GM12878 (cell line): ENCODE data around the gene CWC22. TPM values are rescaled to one million over a fixed set of nuclear protein-coding genes. Genes with fewer than 3 reads are reported as not detected.

Experiments used
- ATAC-seq: fragments of 200-7000 bp; cut with Tn5 transposase; 3 replicates; pipeline ENCODE4 v1.9.1; 2020; ENCODE audit warnings: mild to moderate bottlenecking, moderate library complexity
- BruUV-seq: library from RNA; stranded (reverse); fragments of 400-500 nt; replicated peaks from 2 replicates; lab custom pipeline; 2021; lab: Mats Ljungman, UMichigan
- CTCF ChIA-PET: fragments of 300-600 bp; sonication (Branson Sonifier 250); formaldehyde crosslinking; extraction: SDS; loops from one replicate; lab custom pipeline; 2021; ENCODE audit warnings: inconsistent platforms; lab: Yijun Ruan, JAX
- POLR2A ChIA-PET: fragments of 350-600 bp; formaldehyde crosslinking; extraction: SDS; loops from one replicate; lab custom pipeline; 2021; ENCODE audit warnings: inconsistent platforms; lab: Charles Lee
- RAD21 ChIA-PET: fragments of 300-600 bp; sonication (Branson Sonifier 250); formaldehyde crosslinking; loops from one replicate; lab custom pipeline; 2023; ENCODE audit warnings: antibody characterized with exemption; ENCODE audit not compliant: unreplicated experiment; lab: Charles Lee
- SMC1A ChIA-PET: fragments of 300-600 bp; sonication (Branson Sonifier 250); formaldehyde crosslinking; loops from one replicate; lab custom pipeline; 2023; ENCODE audit not compliant: unreplicated experiment, uncharacterized antibody; lab: Charles Lee
- DNase-seq: peaks from one replicate; pipeline ENCODE4 v3.0.0-alpha.2; 2011; ENCODE audit warnings: low read depth, low spot score
- FAIRE-seq: peaks from 3 replicates; lab custom pipeline; 2011; peaks lifted over from hg19 to GRCh38; lab: Jason Lieb, UNC
- H2AFZ ChIP-seq: 2 replicates; pipeline ENCODE4 v1.6.0; 2011; ENCODE audit warnings: low read depth, low read length, control low read depth; ENCODE audit not compliant: control insufficient read depth
- H3K27ac ChIP-seq: 2 replicates; pipeline ENCODE4 v1.5.1; 2011; ENCODE audit warnings: control low read depth; ENCODE audit not compliant: control insufficient read depth, insufficient read depth
- H3K27me3 ChIP-seq, 2 experiments: replicated peaks in 1 of 2; 2 replicates each; pipeline versions ENCODE4 v1.6.0 to v1.6.1; 2011; ENCODE audit warnings: low read length in 1 of 2; ENCODE audit not compliant: control insufficient read depth in 2 of 2, insufficient read depth in 2 of 2
- H3K36me3 ChIP-seq, 2 experiments: 2 replicates each; pipeline ENCODE4 v1.5.1; 2011; ENCODE audit warnings: low read length in 1 of 2; ENCODE audit not compliant: control insufficient read depth in 2 of 2, insufficient read depth in 2 of 2
- H3K4me1 ChIP-seq: 2 replicates; pipeline ENCODE4 v1.6.1; 2011; ENCODE audit warnings: mild to moderate bottlenecking, low read length, moderate library complexity, mixed read lengths; ENCODE audit not compliant: control insufficient read depth, insufficient read depth
- H3K4me2 ChIP-seq: 2 replicates; pipeline ENCODE4 v1.6.0; 2011; ENCODE audit warnings: control low read depth; ENCODE audit not compliant: control insufficient read depth, insufficient read depth
- H3K4me3 ChIP-seq: fragments of 200-600 bp; sonication (generic); 2 replicates; pipeline ENCODE4 v1.5.1; 2016
- H3K79me2 ChIP-seq: 2 replicates; pipeline ENCODE4 v1.6.0; 2011; ENCODE audit warnings: low read length; ENCODE audit not compliant: control insufficient read depth, insufficient read depth
- H3K9ac ChIP-seq: 2 replicates; pipeline ENCODE4 v1.8.0; 2011; ENCODE audit warnings: low read length, control low read depth, mixed read lengths; ENCODE audit not compliant: control insufficient read depth, insufficient read depth
- H3K9me3 ChIP-seq: replicated peaks from 3 replicates; pipeline ENCODE4 v1.5.1; 2011; ENCODE audit warnings: mild to moderate bottlenecking, low read length; ENCODE audit not compliant: control insufficient read depth, insufficient read depth
- H4K20me1 ChIP-seq: 2 replicates; pipeline ENCODE4 v1.6.0; 2011; ENCODE audit not compliant: control insufficient read depth, insufficient read depth
- CEBPB ChIP-seq, 2 experiments: fragments of 150-350 bp in 1 of 2; IDR thresholded peaks; 2 replicates each; pipeline ENCODE4 v1.6.1; 2012 to 2014; ENCODE audit warnings: low read depth in 2 of 2, low read length in 2 of 2, borderline replicate concordance in 1 of 2, inconsistent platforms in 1 of 2
- CHD2 ChIP-seq: IDR thresholded peaks from 2 replicates; pipeline ENCODE4 v1.6.1; 2011; ENCODE audit warnings: low read depth, low read length, improper control_type of control experiment, borderline replicate concordance
- E2F8 ChIP-seq: fragments of 450-650 bp; IDR thresholded peaks from 2 replicates; pipeline ENCODE4 v1.6.1; 2018; ENCODE audit warnings: mild to moderate bottlenecking, low read depth, moderate library complexity; ENCODE audit not compliant: partially characterized antibody
- MAX ChIP-seq: IDR thresholded peaks from 2 replicates; pipeline ENCODE4 v1.6.1; 2012; ENCODE audit warnings: low read depth, low read length, improper control_type of control experiment
- MEF2B ChIP-seq: fragments of 450-650 bp; IDR thresholded peaks from 2 replicates; pipeline ENCODE4 v1.6.1; 2018; ENCODE audit warnings: mild to moderate bottlenecking, moderate library complexity; ENCODE audit not compliant: partially characterized antibody, poor library complexity, severe bottlenecking
- MTA2 ChIP-seq: fragments of 450-650 bp; IDR thresholded peaks from 2 replicates; pipeline ENCODE4 v1.6.1; 2016; ENCODE audit warnings: low read depth, mild to moderate bottlenecking, moderate library complexity
- POLR2AphosphoS2 ChIP-seq: IDR thresholded peaks from 2 replicates; pipeline ENCODE4 v1.6.1; 2011; ENCODE audit warnings: low read depth, mild to moderate bottlenecking, low read length, improper control_type of control experiment, moderate library complexity
- POU2F2 ChIP-seq: IDR thresholded peaks from 3 replicates; pipeline ENCODE4 v1.6.1; 2011; ENCODE audit warnings: low read depth, mild to moderate bottlenecking, low read length, borderline replicate concordance
- PRDM15 ChIP-seq: fragments of 450-650 bp; formaldehyde crosslinking; IDR thresholded peaks from 2 replicates; pipeline ENCODE4 v1.4.0; 2020; ENCODE audit warnings: mild to moderate bottlenecking, moderate library complexity
- WGBS: methylation state at CpG from one replicate; pipeline ENCODE4 v1.1.6; 2016; ENCODE audit warnings: low lambda C conversion rate; ENCODE audit not compliant: insufficient replicate concordance, insufficient coverage; ENCODE audit errors: missing lambda C conversion rate; 5-methylcytosine and 5-hydroxymethylcytosine counted together
- in situ Hi-C: fragments of 300-500 bp; cut with MboI; formaldehyde crosslinking; loops from 9 replicates; pipeline ENCODE4 v1.14.3; 2018; ENCODE audit warnings: mixed read lengths
- intact Hi-C: fragments of 100-400 bp; cut with micrococcal nuclease; formaldehyde crosslinking; loops from one replicate; pipeline ENCODE4 v1.14.2; 2022; ENCODE audit not compliant: unreplicated experiment
- polyA plus RNA-seq, 11 experiments: library from polyadenylated mRNA; depleted of rRNA in 4 of 11; unstranded in 6 of 11; stranded (reverse) in 5 of 11; fragments of >200 nt; fragmentation: Nextera tagmentation in 4 of 11; fragmentation: Illumina TruSeq in 1 of 11; extraction: Ambion mirVana in 4 of 11; extraction: Trizol in 1 of 11; gene quantifications; 1 replicate in 1 of 11; 2 replicates in 10 of 11; pipeline versions ENCODE4 v1.2.1 to v1.2.3, GENCODE V29; 2011 to 2016; ENCODE audit warnings: inconsistent platforms in 2 of 11, missing spikeins in 2 of 11, low read depth in 1 of 11
- total RNA-seq, 4 experiments: library from RNA; depleted of rRNA in 3 of 4; stranded (reverse); fragments of >200 nt in 3 of 4; fragmentation: Illumina TruSeq in 1 of 4; extraction: Trizol in 1 of 4; gene quantifications; 2 replicates each; pipeline versions ENCODE4 v1.2.1 to v1.2.3, GENCODE V29; 2013 to 2021

The CWC22 gene
- total and polyA plus RNA-seq, 10 of the 15 experiments (the other 5 are each of a cell fraction or from before 2014, with no cell fraction given): 8.2 to 38.5 (median 26.3) TPM

- no peak for TF ChIP-seq PRDM15 (CRISPR knock-in tag)
Measured at GRCh38 chr2:179946810-179947615, 60.1 kb downstream of the CWC22 start (continued).

GRCh38 chr2:179946346-179946745 is 60.8 kb downstream of the CWC22 start:
- no TSS peak for BruUV-seq
- RAD21 ChIA-PET: no interaction called here

More at GRCh38 chr2:179946346-179946745, 60.8 kb downstream of the CWC22 start:
- Histone ChIP-seq H3K4me1 (no peaks in the 10 kb centered on the region), H3K9me3 (no peaks in the 10 kb centered on the region), H4K20me1 (no peaks in the 10 kb centered on the region), H3K9ac (no peak overlapping the region), H2AFZ (no peak overlapping the region), H3K27me3 (no peaks in the 10 kb centered on the region), H3K36me3 (peaks cover 4 to 18% of the 10 kb centered on the region in 2 experiments), H3K4me3 (no peak overlapping the region), H3K79me2 (no peaks in the 10 kb centered on the region)
- SMC1A ChIA-PET: no interaction called here
- no peak for ATAC-seq
- POLR2A ChIA-PET: no interaction called here
- no peak for DNase-seq
- TF ChIP-seq POU2F2 (no peak), MEF2B (no peak), E2F8 (no peak), MTA2 (no peak), CEBPB (IDR thresholded peaks at IDR 0.05; ENCODE audit: borderline replicate concordance in 1 of 2, low read depth in 2 of 2, low read length in 2 of 2) (no peak), MAX (no peak), CHD2 (no peak), POLR2AphosphoS2 (no peak)
- TF ChIP-seq, all 136 proteins: peak for 0
- in situ Hi-C loops (no loop called here), intact Hi-C loops (no loop called here)
- 95% methylated on average over 3 of the region's 4 CpGs for WGBS
- FAIRE-seq: no peak
- CTCF ChIA-PET: interaction anchor here (1.5 kb wide), 1 partner anchor 10 kb away, joined by 4 read pairs; no protein-coding TSS in a partner anchor
- no peak overlapping the region for H3K4me2 ChIP-seq
- H3K27ac ChIP-seq: no peak overlapping the region
